AG09319 (cell line): Measurements from ENCODE around the gene SND1.

Experiments
- DNase-seq: peaks from one replicate; pipeline ENCODE4 v3.0.0-alpha.2; 2010; ENCODE audit warnings: low read depth; ENCODE audit errors: extremely low read depth
- TF ChIP-seq, protein P1 (sequence below): IDR thresholded peaks from 2 replicates; pipeline ENCODE4 v1.5.1; 2011; ENCODE audit warnings: low read depth, mild to moderate bottlenecking, inconsistent platforms, low read length, moderate library complexity

Gene SND1

DNA sequence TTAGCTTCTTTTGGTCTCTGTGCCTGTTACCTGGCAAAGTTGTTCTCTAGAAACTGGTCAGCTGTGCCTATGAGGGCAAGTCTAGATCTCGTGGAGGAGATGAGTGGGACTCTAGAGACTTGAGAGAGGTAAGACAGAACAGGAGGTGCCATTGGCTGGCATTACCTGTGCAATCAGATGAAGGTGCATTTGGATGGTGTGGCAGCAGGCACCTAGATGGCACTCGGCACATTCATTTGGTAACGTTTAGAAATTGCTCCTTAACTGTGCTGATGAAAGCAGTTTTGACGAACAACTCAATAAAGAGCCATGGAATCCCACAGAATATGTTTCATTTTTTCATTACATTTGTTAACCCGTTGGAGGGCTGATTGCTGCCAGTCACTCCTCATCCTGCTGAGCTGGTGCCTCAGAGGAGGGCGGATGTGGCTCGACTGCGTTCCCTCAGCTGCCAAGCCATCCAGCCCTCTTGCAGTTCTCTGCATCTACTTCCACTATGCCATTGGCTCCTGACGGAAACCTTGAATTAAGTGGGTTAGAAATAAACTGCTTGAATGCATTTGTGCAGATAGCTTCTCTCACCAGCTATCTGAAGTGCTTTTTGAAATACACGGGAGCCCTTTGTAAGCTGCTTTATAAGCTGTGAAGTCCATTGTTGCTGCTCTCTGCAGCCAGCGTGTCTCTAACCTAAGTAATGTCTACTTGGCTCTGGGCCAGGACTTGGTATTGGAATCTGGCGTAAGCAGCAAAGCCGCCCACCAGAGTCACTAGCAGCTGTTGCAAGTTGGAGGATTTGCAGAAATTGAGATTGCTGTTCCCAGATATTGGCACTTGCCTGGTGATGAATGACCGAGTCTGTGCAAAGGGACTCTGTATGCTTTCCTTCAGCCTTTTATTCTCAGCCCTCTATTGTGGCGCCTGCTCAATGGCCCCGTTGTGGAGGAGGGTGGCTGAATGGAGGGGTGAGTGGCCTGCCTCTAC is 291.8 kb downstream of the SND1 start:
- no peak for DNase-seq
- TF ChIP-seq, protein P1, sequence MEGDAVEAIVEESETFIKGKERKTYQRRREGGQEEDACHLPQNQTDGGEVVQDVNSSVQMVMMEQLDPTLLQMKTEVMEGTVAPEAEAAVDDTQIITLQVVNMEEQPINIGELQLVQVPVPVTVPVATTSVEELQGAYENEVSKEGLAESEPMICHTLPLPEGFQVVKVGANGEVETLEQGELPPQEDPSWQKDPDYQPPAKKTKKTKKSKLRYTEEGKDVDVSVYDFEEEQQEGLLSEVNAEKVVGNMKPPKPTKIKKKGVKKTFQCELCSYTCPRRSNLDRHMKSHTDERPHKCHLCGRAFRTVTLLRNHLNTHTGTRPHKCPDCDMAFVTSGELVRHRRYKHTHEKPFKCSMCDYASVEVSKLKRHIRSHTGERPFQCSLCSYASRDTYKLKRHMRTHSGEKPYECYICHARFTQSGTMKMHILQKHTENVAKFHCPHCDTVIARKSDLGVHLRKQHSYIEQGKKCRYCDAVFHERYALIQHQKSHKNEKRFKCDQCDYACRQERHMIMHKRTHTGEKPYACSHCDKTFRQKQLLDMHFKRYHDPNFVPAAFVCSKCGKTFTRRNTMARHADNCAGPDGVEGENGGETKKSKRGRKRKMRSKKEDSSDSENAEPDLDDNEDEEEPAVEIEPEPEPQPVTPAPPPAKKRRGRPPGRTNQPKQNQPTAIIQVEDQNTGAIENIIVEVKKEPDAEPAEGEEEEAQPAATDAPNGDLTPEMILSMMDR = no peak

DNA sequence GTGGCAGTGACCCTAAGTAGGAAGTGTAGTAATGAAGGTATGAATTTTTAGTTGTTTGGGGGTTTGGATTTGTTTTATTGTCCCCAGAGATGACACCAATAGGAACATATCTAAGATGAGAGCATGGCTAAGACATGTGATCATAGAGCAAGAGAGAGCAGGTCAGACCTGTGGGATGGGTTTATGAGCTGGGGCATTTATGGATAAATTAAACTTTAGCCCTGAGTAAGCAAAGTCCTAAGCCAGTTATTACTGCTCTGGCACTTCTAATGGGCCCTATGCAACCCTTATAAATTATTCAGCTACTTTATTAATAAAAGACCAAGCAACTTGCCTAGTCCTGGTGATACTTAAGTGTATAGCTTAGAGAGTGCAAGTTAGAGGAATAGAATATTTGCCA is 294.1 kb downstream of the SND1 start:
- TF ChIP-seq, protein P1 = no peak
- no peak for DNase-seq

DNA sequence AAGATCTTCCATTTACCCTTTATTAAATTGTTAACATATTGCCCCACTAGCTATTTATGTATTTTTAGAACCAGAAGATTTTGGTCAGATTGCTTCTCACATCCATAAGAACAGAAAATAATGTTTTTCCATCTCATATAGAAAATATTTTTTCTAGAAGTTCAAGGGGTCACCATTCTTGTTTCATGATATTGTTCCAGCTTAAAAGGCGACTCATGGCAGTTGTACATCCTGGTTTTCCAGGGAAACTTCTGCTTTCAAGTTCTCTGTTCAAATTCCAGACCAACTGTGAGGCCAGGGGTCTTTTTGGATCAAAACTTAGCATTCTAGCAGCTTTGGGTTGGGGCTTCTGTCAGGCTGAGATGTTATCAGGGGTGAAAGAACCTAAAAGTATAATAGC is 294.9 kb downstream of the SND1 start:
- DNase-seq = no peak
- TF ChIP-seq, protein P1 = no peak

DNA sequence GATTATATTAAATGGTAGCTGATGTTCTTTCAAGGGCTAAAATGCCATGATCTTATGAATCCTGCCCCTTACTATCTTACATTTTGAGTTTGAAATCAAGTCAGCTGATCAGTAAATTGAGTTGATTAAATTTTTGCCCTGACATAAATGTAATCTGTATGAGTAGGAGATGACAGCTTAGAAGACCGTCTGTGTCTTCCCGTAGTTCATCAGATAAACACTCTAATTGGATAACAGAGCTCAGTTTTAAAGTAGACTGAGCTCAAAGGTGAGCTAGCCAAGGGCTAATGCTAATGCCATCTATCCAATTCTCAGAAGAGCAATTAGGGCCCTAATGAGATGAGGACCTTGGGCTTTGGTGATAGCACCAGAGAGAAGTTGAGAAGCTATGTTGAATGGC is 296.3 kb downstream of the SND1 start:
- TF ChIP-seq, protein P1 = no peak

DNA sequence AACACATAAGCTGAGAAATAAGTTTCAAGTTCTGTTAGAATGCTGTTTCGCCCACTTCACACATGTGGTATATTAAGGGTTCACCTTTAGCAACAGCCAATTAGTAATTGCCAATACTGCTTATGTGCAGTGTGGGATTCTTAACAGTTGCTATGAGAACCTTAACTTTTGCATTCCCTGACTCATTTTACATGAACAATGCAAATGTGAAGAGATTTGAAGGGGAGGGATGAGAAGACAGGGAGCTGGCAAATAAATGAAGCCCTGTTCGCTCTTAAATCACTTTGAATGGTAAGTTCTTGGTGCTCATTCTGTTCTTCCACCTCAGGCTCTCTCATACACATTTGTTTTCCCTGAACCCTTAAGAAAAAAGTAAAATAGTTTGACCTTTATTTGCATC is 296.9 kb downstream of the SND1 start:
- TF ChIP-seq, protein P1 = no peak
- no peak for DNase-seq

More for the DNA sequence above, 296.3 kb downstream of the SND1 start:
- DNase-seq = no peak

DNA sequence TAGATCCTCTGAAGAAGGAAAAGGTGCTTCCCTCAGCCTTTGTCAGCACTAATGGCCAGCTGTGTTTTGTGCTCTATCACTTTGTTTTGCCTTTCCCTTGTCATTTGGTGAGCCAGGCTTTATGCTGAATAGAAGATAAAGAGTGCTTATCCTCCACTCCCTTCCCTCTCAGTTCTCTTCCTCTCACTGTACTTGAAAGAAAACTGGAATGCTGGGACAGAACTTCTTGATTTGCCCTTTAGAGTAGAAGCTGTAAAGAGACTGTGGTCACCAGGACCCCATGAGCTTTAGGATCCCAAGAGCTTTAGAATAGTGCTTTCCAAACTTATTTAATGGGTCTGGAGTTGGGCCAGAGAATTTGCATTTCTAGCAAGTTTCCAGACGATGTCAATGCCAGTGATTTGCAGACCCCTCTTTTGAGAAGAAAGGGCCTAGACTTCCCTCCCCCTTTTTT is 297.8 kb downstream of the SND1 start:
- TF ChIP-seq, protein P1 = no peak
- no peak for DNase-seq

DNA sequence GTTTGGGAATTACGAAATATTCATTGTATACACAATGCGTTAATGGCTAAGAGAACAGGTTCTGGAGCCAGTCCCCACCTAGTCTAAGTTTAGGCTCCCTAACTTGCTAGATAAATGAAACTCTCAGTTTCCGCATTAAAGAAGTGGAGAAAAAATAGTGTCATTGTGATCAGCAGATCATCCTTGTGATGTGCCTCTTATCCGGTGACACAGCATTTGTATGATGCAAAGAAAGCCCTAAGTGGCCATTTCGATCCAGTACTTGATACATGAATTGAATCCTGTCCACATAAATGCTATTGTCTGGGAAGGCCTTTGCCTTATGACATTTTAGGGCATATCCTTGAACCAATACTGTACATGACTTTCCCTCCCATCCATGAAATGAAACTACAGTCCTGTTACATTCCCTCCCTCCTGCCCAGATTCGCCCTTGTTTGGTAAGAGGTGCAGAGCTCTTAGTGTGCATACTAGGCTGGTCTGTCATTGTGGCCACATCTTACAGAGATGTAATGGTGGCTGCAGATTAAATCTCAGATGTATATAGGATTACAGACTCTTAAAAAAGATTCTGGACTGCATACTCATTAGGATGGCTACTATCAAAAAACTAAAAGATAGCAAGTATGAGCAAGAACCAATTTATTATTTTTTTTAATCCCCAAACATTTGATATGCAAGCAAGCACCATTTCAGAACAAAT is 298.4 kb downstream of the SND1 start:
- no peak for DNase-seq
- TF ChIP-seq, protein P1 = no peak
